ENCODE measurements around the gene NUP205. TPM values are rescaled to one million over a fixed set of nuclear protein-coding genes. Genes with fewer than 3 reads are reported as not detected.
A peak's percentile ranks its signal among the peaks of the same experiment; 100 is the strongest.

Gene NUP205
- total RNA-seq, 2 experiments from 2014 or later, result 50.6 to 54.7 TPM

DNA sequence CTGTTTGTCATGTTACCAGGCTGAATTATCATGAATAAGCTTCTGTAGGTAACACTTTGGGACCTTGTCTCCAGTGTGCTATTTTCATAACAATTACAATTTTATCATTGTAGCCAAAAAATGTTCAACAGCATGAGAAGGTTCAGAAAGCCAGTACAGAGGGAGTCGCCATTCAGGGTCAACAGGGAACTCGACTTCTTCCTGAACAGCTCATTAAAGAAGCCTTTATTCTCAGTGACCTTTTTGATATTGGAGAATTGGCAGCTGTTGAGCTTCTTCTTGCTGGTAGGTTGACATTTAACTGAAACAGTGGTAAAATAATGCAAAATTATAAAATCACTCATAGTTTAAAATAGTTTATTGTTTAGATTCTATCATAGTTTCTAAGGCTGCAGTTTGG lies 15.8 kb downstream of the NUP205 start:
- ATAC-seq (ENCODE audit: poor library complexity) (no peak), DNase-seq (no peak)
- Mint-ChIP-seq H3K27ac (no peak overlapping the region), H3K9me3 (no peaks in the 10 kb centered on the region), H3K4me1 (ENCODE audit: low read depth) (peaks cover 14% of the 10 kb centered on the region), H3K4me3 (no peak overlapping the region), H3K27me3 (no peaks in the 10 kb centered on the region), H3K36me3 (ENCODE audit: low read depth) (peaks cover 77% of the 10 kb centered on the region)
- ChIA-PET CTCF (no interaction called here), POLR2A (no interaction called here)
- no peak overlapping the region for H3K4me3 ChIP-seq (ENCODE audit: low read length)
- no peak overlapping the region for H3K27ac ChIP-seq (ENCODE audit: low read depth in 1 of 2, low read length in 2 of 2)
- intact Hi-C loops (cut with DNase I, micrococcal nuclease), result no loop called here
- no peak for TF ChIP-seq CTCF (IDR thresholded peaks at IDR 0.05)
- no peaks in the 10 kb centered on the region for H3K27me3 ChIP-seq (ENCODE audit: control insufficient read depth in 1 of 2, insufficient read depth in 2 of 2, low read length in 2 of 2)
- H3K9me3 ChIP-seq (ENCODE audit: control insufficient read depth in 1 of 2, insufficient read depth in 1 of 2, low read length in 2 of 2), result no peaks in the 10 kb centered on the region
- no peaks in the 10 kb centered on the region for H3K4me1 ChIP-seq (ENCODE audit: insufficient read depth, low read length)
- peaks cover 71% of the 10 kb centered on the region for H3K36me3 ChIP-seq (ENCODE audit: insufficient read depth, low read length)

DNA sequence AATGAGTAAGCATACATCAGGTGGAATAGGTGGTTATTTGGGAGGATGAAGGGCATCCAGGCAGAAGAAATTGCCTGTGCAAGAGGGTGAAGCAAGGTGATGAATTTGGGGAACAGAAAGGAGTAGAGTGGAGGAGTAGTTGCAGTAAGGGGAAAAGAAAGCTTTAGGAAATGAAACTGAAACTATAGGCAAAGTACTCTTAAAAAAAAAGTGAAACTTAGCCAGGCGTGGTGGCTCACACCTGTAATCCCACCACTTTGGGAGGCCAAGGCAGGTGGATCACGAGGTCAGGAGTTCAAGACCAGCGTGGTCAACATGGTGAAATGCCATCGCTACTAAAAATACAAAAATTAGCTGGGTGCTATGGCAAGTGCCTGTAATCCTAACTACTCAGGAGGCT lies 17.6 kb downstream of the NUP205 start:
- no peaks in the 10 kb centered on the region for H3K9me3 Mint-ChIP-seq
- intact Hi-C loops (cut with DNase I, micrococcal nuclease), result no loop called here
- Histone ChIP-seq H3K4me3 (ENCODE audit: low read length) (no peak overlapping the region), H3K9me3 (ENCODE audit: control insufficient read depth in 1 of 2, insufficient read depth in 1 of 2, low read length in 2 of 2) (no peaks in the 10 kb centered on the region), H3K4me1 (ENCODE audit: insufficient read depth, low read length) (no peaks in the 10 kb centered on the region), H3K27me3 (ENCODE audit: control insufficient read depth in 1 of 2, insufficient read depth in 2 of 2, low read length in 2 of 2) (no peaks in the 10 kb centered on the region), H3K36me3 (ENCODE audit: insufficient read depth, low read length) (peaks cover 87% of the 10 kb centered on the region), H3K27ac (ENCODE audit: low read depth in 1 of 2, low read length in 2 of 2) (no peak overlapping the region)
- ATAC-seq (ENCODE audit: poor library complexity) (no peak), DNase-seq (peak in 1 of 14 experiments; percentile 33)
- no peak overlapping the region for H3K4me3 Mint-ChIP-seq
- no peak overlapping the region for H3K27ac Mint-ChIP-seq
- H3K27me3 Mint-ChIP-seq, result no peaks in the 10 kb centered on the region
- ChIA-PET CTCF (no interaction called here), POLR2A (no interaction called here)
- peaks cover 92% of the 10 kb centered on the region for H3K36me3 Mint-ChIP-seq (ENCODE audit: low read depth)
- no peak for TF ChIP-seq CTCF (IDR thresholded peaks at IDR 0.05)
- peaks cover 4% of the 10 kb centered on the region for H3K4me1 Mint-ChIP-seq (ENCODE audit: low read depth)

GRCh38 chr7:135578569-135578968 lies 20.9 kb downstream of the NUP205 start:
- ATAC-seq (ENCODE audit: poor library complexity) (no peak), DNase-seq (no peak)
- Mint-ChIP-seq H3K4me1 (ENCODE audit: low read depth) (peaks cover 4% of the 10 kb centered on the region), H3K9me3 (no peaks in the 10 kb centered on the region), H3K4me3 (no peak overlapping the region), H3K27me3 (no peaks in the 10 kb centered on the region), H3K36me3 (ENCODE audit: low read depth) (peaks cover 93% of the 10 kb centered on the region), H3K27ac (no peak overlapping the region)
- H3K27ac ChIP-seq (ENCODE audit: low read depth in 1 of 2, low read length in 2 of 2), result no peak overlapping the region
- intact Hi-C loops (cut with DNase I, micrococcal nuclease), result no loop called here
- no peaks in the 10 kb centered on the region for H3K27me3 ChIP-seq (ENCODE audit: control insufficient read depth in 1 of 2, insufficient read depth in 2 of 2, low read length in 2 of 2)
- CTCF ChIA-PET, result no interaction called here
- H3K36me3 ChIP-seq (ENCODE audit: insufficient read depth, low read length), result peaks cover 92% of the 10 kb centered on the region
- no peaks in the 10 kb centered on the region for H3K9me3 ChIP-seq (ENCODE audit: control insufficient read depth in 1 of 2, insufficient read depth in 1 of 2, low read length in 2 of 2)
- no peaks in the 10 kb centered on the region for H3K4me1 ChIP-seq (ENCODE audit: insufficient read depth, low read length)
- no peak overlapping the region for H3K4me3 ChIP-seq (ENCODE audit: low read length)
- POLR2A ChIA-PET, result no interaction called here
- TF ChIP-seq CTCF (IDR thresholded peaks at IDR 0.05), result no peak
